Measurements from ENCODE around the gene YPEL2. TPM values are rescaled to one million over a fixed set of nuclear protein-coding genes. Genes with fewer than 3 reads are reported as not detected.

The YPEL2 gene
- total RNA-seq, 1 donor from 2014 or later, result 41.1 TPM

DNA sequence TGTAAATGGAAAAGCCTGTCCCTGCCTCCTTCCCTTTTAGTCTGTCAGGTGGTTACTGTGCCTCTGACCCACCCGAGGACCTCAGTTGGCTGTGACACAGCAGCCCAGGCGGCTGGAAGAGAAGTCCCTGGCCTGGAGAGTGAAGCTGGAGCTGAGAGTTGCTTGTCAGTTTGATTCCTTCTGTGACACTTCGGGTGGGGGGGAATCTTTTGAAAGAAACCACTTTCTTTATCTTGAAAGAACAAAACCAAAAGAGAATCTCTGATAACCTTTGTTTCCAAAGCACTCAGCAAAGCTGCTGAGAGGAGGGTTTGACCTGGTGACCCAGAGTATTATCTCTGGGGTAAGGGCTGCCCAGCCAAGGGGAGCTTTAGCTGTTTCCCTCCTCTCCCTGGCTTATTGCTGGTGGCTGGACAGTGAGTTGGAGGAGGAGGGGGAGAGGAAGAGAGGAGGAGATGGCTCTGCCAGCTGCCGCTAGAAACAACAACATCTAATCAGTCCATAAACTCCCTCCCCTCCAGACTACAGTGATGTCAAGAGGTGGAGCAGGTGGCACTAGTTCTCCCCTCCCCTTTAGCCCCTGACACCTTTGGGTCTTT, 34.0 kb downstream of the YPEL2 start:
- H3K9ac ChIP-seq (ENCODE audit: low read length), result no peak overlapping the region
- Mint-ChIP-seq H3K9me3 (ENCODE audit: unreplicated experiment) (no peaks in the 10 kb centered on the region), H3K27ac (ENCODE audit: unreplicated experiment) (peak overlapping the region; percentile 97), H3K36me3 (ENCODE audit: low read depth, unreplicated experiment) (peaks cover 5% of the 10 kb centered on the region), H3K4me1 (ENCODE audit: low read depth, unreplicated experiment) (peaks cover 85% of the 10 kb centered on the region), H3K4me3 (ENCODE audit: unreplicated experiment) (no peak overlapping the region), H3K27me3 (ENCODE audit: low read depth, unreplicated experiment) (no peaks in the 10 kb centered on the region)
- H4K20me1 ChIP-seq (ENCODE audit: insufficient read depth, low read length), result peaks cover 5% of the 10 kb centered on the region
- no peak overlapping the region for H3K4me2 ChIP-seq (ENCODE audit: low read length)
- H3K27me3 ChIP-seq (ENCODE audit: insufficient read depth, low read length), result no peaks in the 10 kb centered on the region
- no peak for DNase-seq (ENCODE audit: low read depth)
- no peaks in the 10 kb centered on the region for H3K9me3 ChIP-seq (ENCODE audit: insufficient read depth, low read depth, low read length)
- FAIRE-seq, result no peak
- no peaks in the 10 kb centered on the region for H3K79me2 ChIP-seq (ENCODE audit: insufficient read depth, low read length)
- no peak overlapping the region for H2AFZ ChIP-seq (ENCODE audit: low read depth, low read length)
- no peak overlapping the region for H3K27ac ChIP-seq (ENCODE audit: low read depth, low read length)
- no peak for TF ChIP-seq EZH2 (IDR thresholded peaks at IDR 0.05; ENCODE audit: insufficient read depth, low read length)
- TF ChIP-seq, protein P1, sequence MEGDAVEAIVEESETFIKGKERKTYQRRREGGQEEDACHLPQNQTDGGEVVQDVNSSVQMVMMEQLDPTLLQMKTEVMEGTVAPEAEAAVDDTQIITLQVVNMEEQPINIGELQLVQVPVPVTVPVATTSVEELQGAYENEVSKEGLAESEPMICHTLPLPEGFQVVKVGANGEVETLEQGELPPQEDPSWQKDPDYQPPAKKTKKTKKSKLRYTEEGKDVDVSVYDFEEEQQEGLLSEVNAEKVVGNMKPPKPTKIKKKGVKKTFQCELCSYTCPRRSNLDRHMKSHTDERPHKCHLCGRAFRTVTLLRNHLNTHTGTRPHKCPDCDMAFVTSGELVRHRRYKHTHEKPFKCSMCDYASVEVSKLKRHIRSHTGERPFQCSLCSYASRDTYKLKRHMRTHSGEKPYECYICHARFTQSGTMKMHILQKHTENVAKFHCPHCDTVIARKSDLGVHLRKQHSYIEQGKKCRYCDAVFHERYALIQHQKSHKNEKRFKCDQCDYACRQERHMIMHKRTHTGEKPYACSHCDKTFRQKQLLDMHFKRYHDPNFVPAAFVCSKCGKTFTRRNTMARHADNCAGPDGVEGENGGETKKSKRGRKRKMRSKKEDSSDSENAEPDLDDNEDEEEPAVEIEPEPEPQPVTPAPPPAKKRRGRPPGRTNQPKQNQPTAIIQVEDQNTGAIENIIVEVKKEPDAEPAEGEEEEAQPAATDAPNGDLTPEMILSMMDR (IDR thresholded peaks at IDR 0.05; ENCODE audit: insufficient read depth, low read depth, low read length), result no peak
- peaks cover 59% of the 10 kb centered on the region for H3K4me1 ChIP-seq (ENCODE audit: insufficient read depth, low read length)
- H3K4me3 ChIP-seq (ENCODE audit: insufficient read depth, low read depth, low read length), result no peak overlapping the region
- no peaks in the 10 kb centered on the region for H3K36me3 ChIP-seq (ENCODE audit: insufficient read depth, low read length)

DNA sequence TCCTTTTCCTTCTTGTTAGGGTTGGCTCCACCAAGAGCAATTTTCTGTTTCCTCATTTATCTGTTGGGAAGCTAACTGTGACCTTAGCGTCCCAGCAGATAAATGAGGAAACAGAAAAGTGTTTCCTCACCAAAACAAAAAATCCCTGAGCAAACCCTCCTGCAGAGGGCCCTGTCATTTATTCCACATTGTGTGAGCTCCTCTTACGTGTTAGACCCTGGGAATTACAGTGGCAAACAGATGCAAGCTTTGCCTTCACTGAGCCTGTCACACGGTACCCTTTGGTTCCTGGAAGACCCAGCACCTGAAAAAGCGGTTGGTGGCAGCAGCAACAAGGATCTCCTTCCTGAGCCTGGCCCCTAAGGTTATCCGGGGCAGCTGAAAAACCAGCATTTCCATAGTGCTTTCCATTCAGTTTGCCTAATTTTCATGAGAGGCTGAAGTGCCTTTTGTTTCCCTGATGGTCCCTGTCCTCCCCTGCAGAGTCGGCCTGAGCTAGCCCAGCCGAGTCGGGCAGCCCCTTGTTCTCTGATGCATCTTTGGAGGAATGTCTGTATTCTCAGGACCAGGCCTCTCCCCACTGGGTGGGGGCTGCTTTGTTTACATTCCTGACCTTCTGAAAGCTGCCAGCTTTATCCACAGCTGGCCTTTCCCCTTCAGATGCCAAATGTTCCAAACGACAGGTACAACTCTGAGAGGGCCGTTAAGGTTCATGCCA, 34.7 kb downstream of the YPEL2 start:
- H3K36me3 ChIP-seq (ENCODE audit: insufficient read depth, low read length), result no peaks in the 10 kb centered on the region
- peak overlapping the region; percentile 55 for H3K4me2 ChIP-seq (ENCODE audit: low read length)
- H3K79me2 ChIP-seq (ENCODE audit: insufficient read depth, low read length), result no peaks in the 10 kb centered on the region
- peak overlapping the region; percentile 62 for H3K9ac ChIP-seq (ENCODE audit: low read length)
- H3K27me3 ChIP-seq (ENCODE audit: insufficient read depth, low read length), result no peaks in the 10 kb centered on the region
- peak overlapping the region; percentile 60 for H3K27ac ChIP-seq (ENCODE audit: low read depth, low read length)
- H3K4me1 ChIP-seq (ENCODE audit: insufficient read depth, low read length), result peaks cover 58% of the 10 kb centered on the region
- DNase-seq (ENCODE audit: low read depth) (peak; percentile 49), FAIRE-seq (no peak)
- peaks cover 5% of the 10 kb centered on the region for H3K36me3 Mint-ChIP-seq (ENCODE audit: low read depth, unreplicated experiment)
- H3K4me1 Mint-ChIP-seq (ENCODE audit: low read depth, unreplicated experiment), result peaks cover 87% of the 10 kb centered on the region
- peak overlapping the region; percentile 97 for H3K27ac Mint-ChIP-seq (ENCODE audit: unreplicated experiment)
- TF ChIP-seq, protein P1 (IDR thresholded peaks at IDR 0.05; ENCODE audit: insufficient read depth, low read depth, low read length), result no peak
- TF ChIP-seq EZH2 (IDR thresholded peaks at IDR 0.05; ENCODE audit: insufficient read depth, low read length), result no peak
- H3K4me3 ChIP-seq (ENCODE audit: insufficient read depth, low read depth, low read length), result no peak overlapping the region
- peaks cover 5% of the 10 kb centered on the region for H4K20me1 ChIP-seq (ENCODE audit: insufficient read depth, low read length)
- H3K9me3 Mint-ChIP-seq (ENCODE audit: unreplicated experiment), result no peaks in the 10 kb centered on the region
- H3K27me3 Mint-ChIP-seq (ENCODE audit: low read depth, unreplicated experiment), result no peaks in the 10 kb centered on the region
- H3K9me3 ChIP-seq (ENCODE audit: insufficient read depth, low read depth, low read length), result no peaks in the 10 kb centered on the region
- peak overlapping the region; percentile 35 for H3K4me3 Mint-ChIP-seq (ENCODE audit: unreplicated experiment)
- H2AFZ ChIP-seq (ENCODE audit: low read depth, low read length), result no peak overlapping the region

All from astrocyte (in vitro differentiated cells and primary cell).